HEK293 (cell line): ENCODE data around the gene WDR76.
A peak's percentile ranks its signal among the peaks of the same experiment; 100 is the strongest.

Experiments used
- GLIS2 ChIP-seq: fragments of 450-650 bp; formaldehyde crosslinking; IDR thresholded peaks from 2 replicates; pipeline ENCODE4 v1.5.1; 2016; ENCODE audit warnings: missing biosample characterization, missing genetic modification characterization
- KLF16 ChIP-seq: fragments of 450-650 bp; formaldehyde crosslinking; IDR thresholded peaks from 2 replicates; pipeline ENCODE4 v1.5.1; 2017; ENCODE audit warnings: missing biosample characterization, missing genetic modification characterization
- PRDM10 ChIP-seq: fragments of 450-650 bp; formaldehyde crosslinking; IDR thresholded peaks from 2 replicates; pipeline ENCODE4 v1.5.1; 2016; ENCODE audit warnings: missing biosample characterization, missing genetic modification characterization
- PRDM6 ChIP-seq: fragments of 450-650 bp; formaldehyde crosslinking; IDR thresholded peaks from 2 replicates; pipeline ENCODE4 v1.5.1; 2017; ENCODE audit warnings: missing biosample characterization, missing genetic modification characterization
- SP3 ChIP-seq: fragments of 450-650 bp; formaldehyde crosslinking; IDR thresholded peaks from 2 replicates; pipeline ENCODE4 v1.5.1; 2016; ENCODE audit warnings: missing biosample characterization, missing genetic modification characterization
- SP7 ChIP-seq: fragments of 450-650 bp; formaldehyde crosslinking; IDR thresholded peaks from 2 replicates; pipeline ENCODE4 v1.5.1; 2016; ENCODE audit warnings: missing biosample characterization, missing genetic modification characterization
- YY2 ChIP-seq: fragments of 450-650 bp; formaldehyde crosslinking; IDR thresholded peaks from 2 replicates; pipeline ENCODE4 v1.5.1; 2016; ENCODE audit warnings: missing biosample characterization, missing genetic modification characterization
- ZBTB26 ChIP-seq: fragments of 450-650 bp; formaldehyde crosslinking; optimal IDR thresholded peaks from 2 replicates; pipeline ENCODE3; 2016; ENCODE audit warnings: missing biosample characterization, mild to moderate bottlenecking, missing genetic modification characterization
- ZFHX2 ChIP-seq: fragments of 450-650 bp; formaldehyde crosslinking; conservative IDR thresholded peaks from 2 replicates; pipeline ENCODE4 v1.5.1; 2016; ENCODE audit warnings: missing biosample characterization, missing genetic modification characterization
- ZFP37 ChIP-seq: fragments of 450-650 bp; formaldehyde crosslinking; IDR thresholded peaks from 2 replicates; pipeline ENCODE4 v1.5.1; 2016; ENCODE audit warnings: missing biosample characterization, missing genetic modification characterization
- ZNF138 ChIP-seq: fragments of 450-650 bp; formaldehyde crosslinking; IDR thresholded peaks from 2 replicates; pipeline ENCODE4 v1.5.1; 2016; ENCODE audit warnings: missing biosample characterization, missing genetic modification characterization, borderline replicate concordance
- ZNF175 ChIP-seq: fragments of 450-650 bp; formaldehyde crosslinking; IDR thresholded peaks from 2 replicates; pipeline ENCODE4 v1.5.1; 2016; ENCODE audit warnings: missing biosample characterization, missing genetic modification characterization
- ZNF23 ChIP-seq: fragments of 450-650 bp; formaldehyde crosslinking; IDR thresholded peaks from 2 replicates; pipeline ENCODE4 v1.5.1; 2016; ENCODE audit warnings: missing biosample characterization, missing genetic modification characterization, borderline replicate concordance
- ZNF280C ChIP-seq: fragments of 450-650 bp; formaldehyde crosslinking; IDR thresholded peaks from 2 replicates; pipeline ENCODE4 v1.5.1; 2016; ENCODE audit warnings: missing biosample characterization, missing genetic modification characterization
- ZNF335 ChIP-seq: fragments of 450-650 bp; formaldehyde crosslinking; conservative IDR thresholded peaks from 2 replicates; pipeline ENCODE4 v1.5.1; 2016; ENCODE audit warnings: missing biosample characterization, missing genetic modification characterization
- ZNF354C ChIP-seq: fragments of 450-650 bp; formaldehyde crosslinking; IDR thresholded peaks from 2 replicates; pipeline ENCODE4 v1.5.1; 2016; ENCODE audit warnings: missing biosample characterization, missing genetic modification characterization, low read depth, borderline replicate concordance
- ZNF366 ChIP-seq: fragments of 450-650 bp; formaldehyde crosslinking; conservative IDR thresholded peaks from 2 replicates; pipeline ENCODE4 v1.5.1; 2016; ENCODE audit warnings: missing biosample characterization, missing genetic modification characterization
- ZNF391 ChIP-seq: fragments of 450-650 bp; formaldehyde crosslinking; IDR thresholded peaks from 2 replicates; pipeline ENCODE4 v1.5.1; 2016; ENCODE audit warnings: low read depth, missing biosample characterization, missing genetic modification characterization, borderline replicate concordance
- ZNF394 ChIP-seq: fragments of 450-650 bp; formaldehyde crosslinking; IDR thresholded peaks from 2 replicates; pipeline ENCODE4 v1.5.1; 2016; ENCODE audit warnings: missing biosample characterization, missing genetic modification characterization, mild to moderate bottlenecking, moderate library complexity, borderline replicate concordance
- ZNF600 ChIP-seq: fragments of 450-650 bp; formaldehyde crosslinking; IDR thresholded peaks from 2 replicates; pipeline ENCODE4 v1.5.1; 2016; ENCODE audit warnings: missing biosample characterization, missing genetic modification characterization
- ZNF677 ChIP-seq: fragments of 450-650 bp; IDR thresholded peaks from 2 replicates; pipeline ENCODE4 v1.5.0; 2018; ENCODE audit warnings: missing biosample characterization, mild to moderate bottlenecking, missing genetic modification characterization, moderate library complexity
- ZNF707 ChIP-seq: fragments of 450-650 bp; formaldehyde crosslinking; IDR thresholded peaks from 2 replicates; pipeline ENCODE4 v1.5.1; 2016; ENCODE audit warnings: missing biosample characterization, missing genetic modification characterization
- ZNF768 ChIP-seq: fragments of 450-650 bp; formaldehyde crosslinking; IDR thresholded peaks from 2 replicates; pipeline ENCODE4 v1.5.1; 2018; ENCODE audit warnings: missing biosample characterization, mild to moderate bottlenecking, missing genetic modification characterization
- ZNF791 ChIP-seq: fragments of 450-650 bp; formaldehyde crosslinking; IDR thresholded peaks from 2 replicates; pipeline ENCODE4 v1.5.1; 2016; ENCODE audit warnings: missing biosample characterization, missing genetic modification characterization
- TF ChIP-seq, protein P1 (sequence below): fragments of 450-650 bp; formaldehyde crosslinking; IDR thresholded peaks from 2 replicates; pipeline ENCODE4 v1.5.1; 2016; ENCODE audit warnings: missing biosample characterization, missing genetic modification characterization
- TF ChIP-seq, protein P2 (sequence below): fragments of 450-650 bp; formaldehyde crosslinking; IDR thresholded peaks from 2 replicates; pipeline ENCODE4 v1.5.1; 2016; ENCODE audit warnings: missing biosample characterization, missing genetic modification characterization

Gene WDR76

DNA sequence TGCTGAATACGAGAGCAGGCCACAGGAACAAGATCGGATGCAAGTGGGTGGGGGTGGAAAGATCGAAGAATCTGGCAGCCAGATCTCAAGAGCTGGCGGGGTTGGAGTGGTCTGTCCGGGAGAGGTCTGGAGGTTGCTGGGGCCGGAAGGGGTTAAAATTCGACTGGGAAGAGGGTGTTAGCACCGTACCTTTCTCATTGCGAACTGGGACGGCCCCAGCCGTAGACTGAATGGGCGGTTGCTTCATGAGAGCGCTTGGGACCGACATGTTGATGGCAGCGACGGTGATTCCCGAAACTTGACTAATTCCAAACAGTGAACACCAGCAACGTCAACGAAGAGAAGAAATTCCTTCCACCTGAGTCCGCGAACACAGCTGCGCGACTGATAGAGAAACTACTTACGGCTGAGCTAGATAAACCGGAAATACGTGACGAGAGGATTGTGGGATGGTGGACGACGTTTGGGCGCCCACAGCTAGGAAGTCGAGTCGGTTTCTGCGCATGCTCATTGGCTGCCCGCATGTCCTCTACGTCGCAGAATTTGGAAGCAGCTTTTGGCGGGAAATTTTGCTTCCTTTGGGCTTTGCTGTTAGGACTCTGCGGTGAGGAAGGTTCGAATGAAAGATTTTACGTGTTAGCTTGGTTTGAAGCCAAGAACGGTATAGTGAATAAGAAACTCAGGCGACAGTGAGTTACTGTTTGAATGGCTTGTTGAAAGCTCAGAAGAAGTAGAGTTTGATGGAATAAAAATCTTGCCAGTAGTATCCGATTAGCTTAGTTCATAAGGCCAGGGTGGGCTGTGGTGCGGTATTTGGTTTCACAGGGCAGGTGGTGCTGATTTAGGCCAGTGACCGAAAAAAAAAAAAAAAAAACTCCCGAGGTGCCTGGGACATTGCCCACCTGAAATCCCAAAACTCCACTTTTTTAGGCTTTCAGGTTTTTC is 2.2 kb upstream of the WDR76 start, which contains the start of gene MFAP1 (continued):
- peak; percentile 28; the same call in 1 of the 2 replicates for TF ChIP-seq SP3 (tag by site-specific recombination)
- TF ChIP-seq ZNF366 (tag by site-specific recombination), result peak; percentile 54; the same call in 1 of the 2 replicates
- no peak for TF ChIP-seq ZNF791 (tag by site-specific recombination)
- TF ChIP-seq ZNF600 (tag by site-specific recombination), result peak; percentile 10; the same call in 1 of the 2 replicates
- no peak for TF ChIP-seq KLF16 (tag by site-specific recombination)
- peak; percentile 20; the same call in 1 of the 2 replicates for TF ChIP-seq ZNF394 (tag by site-specific recombination)
- TF ChIP-seq ZFHX2 (tag by site-specific recombination), result no peak; the same call in 1 of the 2 replicates
- no peak for TF ChIP-seq YY2
- TF ChIP-seq ZNF23 (tag by site-specific recombination), result no peak
- TF ChIP-seq ZNF335, result peak; percentile 89
- TF ChIP-seq PRDM10 (tag by site-specific recombination), result peak; percentile 36
- no peak for TF ChIP-seq ZNF175 (tag by site-specific recombination)
- peak; percentile 62 for TF ChIP-seq SP7 (tag by site-specific recombination)
- no peak for TF ChIP-seq ZFP37 (tag by site-specific recombination)
- TF ChIP-seq, protein P1, sequence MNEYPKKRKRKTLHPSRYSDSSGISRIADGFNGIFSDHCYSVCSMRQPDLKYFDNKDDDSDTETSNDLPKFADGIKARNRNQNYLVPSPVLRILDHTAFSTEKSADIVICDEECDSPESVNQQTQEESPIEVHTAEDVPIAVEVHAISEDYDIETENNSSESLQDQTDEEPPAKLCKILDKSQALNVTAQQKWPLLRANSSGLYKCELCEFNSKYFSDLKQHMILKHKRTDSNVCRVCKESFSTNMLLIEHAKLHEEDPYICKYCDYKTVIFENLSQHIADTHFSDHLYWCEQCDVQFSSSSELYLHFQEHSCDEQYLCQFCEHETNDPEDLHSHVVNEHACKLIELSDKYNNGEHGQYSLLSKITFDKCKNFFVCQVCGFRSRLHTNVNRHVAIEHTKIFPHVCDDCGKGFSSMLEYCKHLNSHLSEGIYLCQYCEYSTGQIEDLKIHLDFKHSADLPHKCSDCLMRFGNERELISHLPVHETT (tag by site-specific recombination), result 0 out of 2 replicates have a peak, but pooled peaks have one; percentile 42
- TF ChIP-seq, protein P2, sequence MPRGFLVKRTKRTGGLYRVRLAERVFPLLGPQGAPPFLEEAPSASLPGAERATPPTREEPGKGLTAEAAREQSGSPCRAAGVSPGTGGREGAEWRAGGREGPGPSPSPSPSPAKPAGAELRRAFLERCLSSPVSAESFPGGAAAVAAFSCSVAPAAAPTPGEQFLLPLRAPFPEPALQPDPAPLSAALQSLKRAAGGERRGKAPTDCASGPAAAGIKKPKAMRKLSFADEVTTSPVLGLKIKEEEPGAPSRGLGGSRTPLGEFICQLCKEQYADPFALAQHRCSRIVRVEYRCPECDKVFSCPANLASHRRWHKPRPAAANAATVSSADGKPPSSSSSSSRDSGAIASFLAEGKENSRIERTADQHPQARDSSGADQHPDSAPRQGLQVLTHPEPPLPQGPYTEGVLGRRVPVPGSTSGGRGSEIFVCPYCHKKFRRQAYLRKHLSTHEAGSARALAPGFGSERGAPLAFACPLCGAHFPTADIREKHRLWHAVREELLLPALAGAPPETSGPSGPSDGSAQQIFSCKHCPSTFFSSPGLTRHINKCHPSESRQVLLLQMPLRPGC (tag by site-specific recombination), result 0 out of 2 replicates have a peak, but pooled peaks have one; percentile 33
- no peak for TF ChIP-seq GLIS2 (tag by site-specific recombination)
- TF ChIP-seq ZBTB26, result no peak
- TF ChIP-seq PRDM6 (tag by site-specific recombination), result no peak
- TF ChIP-seq ZNF138, result no peak
- peak; percentile 65; the same call in 1 of the 2 replicates for TF ChIP-seq ZNF707 (tag by site-specific recombination)
- TF ChIP-seq ZNF768 (tag by site-specific recombination), result no peak
- TF ChIP-seq ZNF391, result no peak
- no peak for TF ChIP-seq ZNF354C (tag by site-specific recombination)
- TF ChIP-seq ZNF280C (tag by site-specific recombination), result no peak
- TF ChIP-seq ZNF677 (tag by site-specific recombination), result no peak
